Activated CD8-positive, alpha-beta memory T cell treated with anti-CD3 and anti-CD28 coated beads for 24 hours (primary cell): ENCODE results near the gene TMEM132D.

Source experiments
- DNase-seq: peaks from one replicate; pipeline ENCODE4 v3.0.0-alpha.2; 2020

TMEM132D gene

DNA sequence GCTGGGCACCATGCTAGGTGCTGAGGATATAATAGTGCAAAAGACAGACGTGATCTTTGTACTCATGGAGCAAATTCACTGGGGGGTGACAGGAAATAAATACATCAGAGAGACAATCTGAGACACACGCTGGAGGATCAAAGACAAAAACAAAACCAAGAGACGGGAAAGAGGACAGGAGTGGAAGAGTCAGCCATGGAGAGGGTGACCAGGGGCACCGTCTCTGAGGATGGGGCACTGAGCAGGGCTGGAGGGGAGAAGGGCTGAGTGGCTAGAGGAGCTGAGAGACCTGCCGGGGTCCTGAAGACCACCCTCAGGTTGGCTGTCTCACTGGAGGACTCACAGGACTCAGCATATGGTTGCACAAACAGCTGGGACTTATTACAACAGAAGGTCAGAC lies 81.9 kb downstream of the TMEM132D start:
- no peak for DNase-seq

DNA sequence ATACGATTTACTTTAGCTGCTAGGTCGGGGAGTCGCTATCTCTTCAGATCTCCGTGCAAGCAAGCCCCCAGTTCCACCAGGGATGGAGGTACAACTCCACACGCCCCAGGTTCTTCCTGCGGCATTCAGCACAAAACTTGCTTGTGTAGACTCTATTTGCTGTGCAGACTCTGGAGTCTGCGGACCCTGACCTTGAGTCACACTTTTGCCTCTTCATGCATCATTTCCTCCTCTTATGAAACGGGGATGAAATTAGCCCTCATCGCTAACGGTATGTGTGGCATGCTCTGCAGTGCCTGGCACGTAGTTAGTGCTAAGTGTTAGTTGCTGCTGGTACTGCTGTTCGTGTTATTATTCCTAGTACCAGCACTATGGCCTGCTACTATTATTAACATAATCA lies 84.4 kb downstream of the TMEM132D start:
- DNase-seq, result no peak

- no peak for DNase-seq
Observed at GRCh38 chr12:129815846-129816245, 88.0 kb downstream of the TMEM132D start.

DNA sequence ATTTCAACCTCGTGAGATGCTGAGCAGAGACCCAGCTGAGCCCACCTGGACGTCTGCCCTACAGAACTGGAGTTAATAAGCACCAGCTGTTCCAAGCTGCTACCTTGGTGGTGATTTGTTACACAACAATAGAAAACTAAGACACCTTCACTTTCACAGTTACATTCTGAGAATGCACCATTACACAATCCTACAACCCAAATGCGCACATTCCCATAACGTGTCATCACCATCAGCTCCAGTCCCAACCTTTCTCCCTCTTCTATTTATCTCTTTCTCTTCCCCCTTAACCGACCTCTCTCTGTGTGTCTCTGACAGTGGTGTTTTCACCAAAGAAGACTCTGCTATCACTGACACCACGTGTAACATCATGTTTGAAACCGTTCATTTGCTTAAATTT lies 91.9 kb downstream of the TMEM132D start:
- DNase-seq, result no peak

DNA sequence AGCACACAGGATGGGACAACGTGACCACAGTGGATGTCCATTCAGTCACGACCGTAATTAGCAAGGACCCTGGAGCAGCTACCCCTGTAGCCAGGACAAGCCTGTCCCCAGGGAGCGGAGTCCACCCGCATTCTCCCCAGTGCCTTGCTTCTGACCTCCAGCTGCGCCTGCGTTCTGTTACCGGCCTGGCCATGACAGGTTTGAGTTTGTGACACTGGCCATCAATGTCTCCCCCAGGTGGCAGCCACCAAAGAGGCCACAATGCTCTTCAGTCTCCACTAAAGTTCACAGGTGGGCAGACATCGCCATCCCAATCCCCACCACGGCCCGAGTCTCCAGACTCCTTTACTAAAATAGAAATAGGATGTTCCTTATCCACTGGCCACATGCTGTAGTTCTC lies 96.7 kb downstream of the TMEM132D start:
- no peak for DNase-seq

DNA sequence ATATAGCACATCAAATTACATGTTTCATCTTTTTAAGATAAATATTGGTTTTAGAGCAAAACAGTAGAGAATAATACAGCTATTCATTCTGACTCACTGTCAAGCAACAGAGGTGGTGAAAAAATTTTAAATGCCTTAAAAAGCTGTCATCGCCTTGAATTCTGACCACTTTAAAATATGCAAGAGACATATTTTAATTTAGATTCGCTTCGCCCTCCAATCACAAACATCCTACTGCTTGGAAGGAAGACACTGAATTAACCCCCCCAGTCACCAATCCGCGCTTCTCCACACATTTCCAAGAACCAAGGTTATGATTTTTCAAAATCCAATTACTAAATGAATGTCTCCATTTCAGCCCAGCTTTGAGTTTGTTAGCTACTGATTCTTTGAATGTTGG lies 112.4 kb downstream of the TMEM132D start:
- no peak for DNase-seq

- DNase-seq, result no peak
Observed at GRCh38 chr12:129790930-129791329, 112.9 kb downstream of the TMEM132D start.

- no peak for DNase-seq
Observed at GRCh38 chr12:129790331-129790730, 113.5 kb downstream of the TMEM132D start.

GRCh38 chr12:129789921-129790320 lies 113.9 kb downstream of the TMEM132D start:
- no peak for DNase-seq

- DNase-seq, result no peak
Observed at GRCh38 chr12:129788506-129789084, 115.2 kb downstream of the TMEM132D start.

- DNase-seq, result no peak
Observed at GRCh38 chr12:129779989-129780388, 123.8 kb downstream of the TMEM132D start.

- DNase-seq, result no peak
Observed at GRCh38 chr12:129779033-129779432, 124.8 kb downstream of the TMEM132D start.

- no peak for DNase-seq
Observed at GRCh38 chr12:129776977-129777667, 126.7 kb downstream of the TMEM132D start.

- DNase-seq, result no peak
Observed at GRCh38 chr12:129772501-129773493, 131.0 kb downstream of the TMEM132D start.

DNA sequence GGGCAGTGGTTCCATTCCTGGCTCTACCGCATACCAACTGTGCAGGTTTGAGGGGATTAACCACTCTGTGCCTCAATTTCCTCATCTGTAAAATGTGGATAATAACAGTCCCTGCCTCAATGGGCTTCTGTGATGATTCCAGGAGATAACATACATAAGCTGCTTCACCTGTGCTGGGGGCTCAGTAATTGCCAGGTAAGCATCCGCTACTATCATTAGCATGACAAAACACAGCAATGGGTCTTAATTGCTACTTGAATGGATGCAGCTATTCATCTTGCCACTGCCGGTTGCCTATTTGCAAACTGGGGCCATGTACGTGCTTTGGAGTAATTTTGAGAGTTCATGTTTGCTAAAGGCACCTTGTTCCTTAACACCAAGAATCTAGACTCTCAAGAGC lies 132.6 kb downstream of the TMEM132D start:
- no peak for DNase-seq

DNA sequence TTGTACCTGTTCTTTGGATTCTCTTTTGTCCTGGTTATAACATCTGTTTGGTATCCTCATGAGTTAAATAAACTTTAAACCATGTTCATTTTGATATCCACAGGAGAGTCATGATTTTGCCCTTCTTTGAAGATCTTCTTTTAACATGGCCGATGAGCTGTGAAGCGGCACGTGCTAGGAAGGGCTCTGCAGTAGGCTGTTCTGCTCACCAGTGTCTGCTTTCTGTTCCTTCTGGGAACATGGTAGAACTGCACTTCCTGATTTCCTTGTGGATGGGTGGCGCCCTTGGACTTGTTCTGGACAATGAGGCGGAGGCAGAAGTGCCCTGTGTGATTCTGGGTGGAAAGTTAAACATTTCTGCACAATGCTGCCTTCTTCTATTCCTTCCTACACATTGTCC lies 138.1 kb downstream of the TMEM132D start:
- no peak for DNase-seq

DNA sequence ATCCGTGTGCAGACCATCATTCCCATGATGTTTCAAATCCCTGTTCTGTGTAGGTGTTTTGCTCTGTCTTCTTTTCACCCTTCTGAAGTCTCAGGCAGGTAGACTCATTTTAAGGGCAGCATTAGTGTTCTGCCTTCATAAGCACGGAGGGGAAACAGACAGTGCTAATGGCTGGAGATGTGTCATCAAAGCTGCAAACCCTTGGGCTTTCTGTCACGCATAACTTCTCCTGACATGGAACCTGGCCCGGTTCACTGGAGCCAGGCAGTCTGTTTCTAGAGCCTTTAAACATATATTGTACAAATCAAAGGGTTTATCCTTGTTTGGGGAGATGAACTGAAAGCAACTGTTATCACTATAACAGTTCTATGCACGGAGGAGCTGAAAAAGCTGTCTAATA lies 141.4 kb downstream of the TMEM132D start:
- DNase-seq, result no peak

DNA sequence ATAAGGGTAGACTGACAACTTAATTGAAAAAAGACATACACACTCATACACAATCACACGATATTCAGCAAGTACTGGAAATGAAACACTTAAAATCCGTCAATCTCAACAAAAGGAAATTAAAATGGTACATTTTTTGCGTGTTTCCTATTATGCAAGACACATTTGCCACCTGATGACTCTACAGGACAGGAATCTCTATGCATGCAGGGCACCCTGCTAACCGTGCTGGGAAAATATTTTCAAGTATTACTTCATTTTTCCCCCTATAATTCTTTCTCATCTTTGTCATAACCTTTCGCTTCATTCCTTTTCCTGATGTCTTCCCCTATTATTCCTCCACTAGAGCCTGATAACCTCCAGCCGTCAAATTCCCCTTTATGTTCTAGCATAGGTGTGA lies 150.2 kb downstream of the TMEM132D start:
- no peak for DNase-seq

DNA sequence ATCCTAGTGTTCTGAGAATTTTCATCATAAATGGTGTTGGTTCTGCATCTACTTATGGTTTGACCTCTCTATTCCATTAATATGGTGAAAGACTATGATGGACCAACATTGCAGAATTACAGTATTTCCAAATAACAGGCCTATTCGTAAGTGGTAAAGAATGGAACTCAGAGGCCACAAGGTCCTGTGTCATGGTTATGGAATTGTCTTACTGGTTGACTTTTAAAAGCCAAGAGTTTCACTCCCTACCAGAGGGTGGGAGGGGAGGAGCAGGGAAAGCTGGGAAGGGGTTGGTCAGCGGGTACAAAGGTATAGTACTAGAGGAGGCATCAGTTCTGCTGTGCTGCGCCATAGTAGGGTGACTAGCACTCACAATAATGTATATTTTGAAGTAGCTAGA lies 153.4 kb downstream of the TMEM132D start:
- no peak for DNase-seq

DNA sequence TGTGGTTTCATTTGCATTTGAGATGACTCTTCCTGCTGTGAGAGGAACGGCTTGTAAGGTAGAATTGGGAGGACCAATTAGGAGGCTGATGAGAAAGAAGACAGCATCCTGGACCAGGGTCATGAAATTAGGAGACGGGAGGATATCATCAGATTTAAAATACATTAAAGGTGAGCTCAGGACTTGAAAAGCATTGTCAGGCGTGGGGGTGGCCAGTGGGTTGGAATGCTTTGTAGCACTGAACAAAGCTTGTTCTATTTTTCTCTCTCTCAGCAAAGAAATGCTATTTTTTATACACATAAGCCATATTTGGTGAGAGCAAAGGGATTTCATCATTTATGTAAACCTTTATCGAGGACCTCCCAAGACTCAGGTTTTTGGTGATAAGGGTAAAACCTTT lies 157.5 kb downstream of the TMEM132D start:
- no peak for DNase-seq

DNA sequence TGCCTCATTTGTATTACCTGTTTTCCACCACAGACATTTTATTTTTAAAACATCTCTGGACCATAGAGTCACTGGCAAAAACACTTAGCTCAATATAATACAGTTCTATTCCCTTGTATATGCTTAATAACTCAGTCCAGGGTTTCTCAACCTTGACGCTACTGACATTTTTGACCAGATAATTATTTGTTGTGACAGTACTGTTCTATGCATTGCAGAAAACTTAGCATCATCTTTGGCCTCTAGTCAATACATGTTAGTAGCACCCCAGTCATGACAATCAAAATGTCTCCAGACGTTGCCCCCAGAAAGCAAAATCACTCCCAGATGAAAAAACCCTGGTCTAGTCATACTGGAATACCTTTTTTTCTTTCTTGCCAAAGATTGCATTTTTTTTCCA lies 174.7 kb downstream of the TMEM132D start:
- no peak for DNase-seq

DNA sequence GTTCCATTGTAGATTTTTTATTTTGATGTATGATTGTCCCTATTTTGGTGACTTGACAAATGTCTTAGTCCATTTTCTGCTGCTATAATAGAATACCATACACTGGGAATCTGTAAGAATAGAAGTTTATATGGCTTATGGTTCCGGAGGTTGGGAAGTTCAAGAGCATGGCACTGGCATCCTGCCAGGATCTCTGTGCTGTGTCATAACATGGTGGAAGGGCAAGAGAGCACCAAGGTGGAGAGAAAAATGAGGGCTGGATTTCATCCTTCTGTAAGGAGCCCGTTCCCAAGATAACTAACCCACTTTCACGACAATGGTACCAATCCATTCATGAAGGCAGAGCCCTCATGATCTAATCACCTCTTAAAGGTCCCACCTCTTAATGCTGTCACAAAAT lies 176.7 kb downstream of the TMEM132D start:
- no peak for DNase-seq

DNA sequence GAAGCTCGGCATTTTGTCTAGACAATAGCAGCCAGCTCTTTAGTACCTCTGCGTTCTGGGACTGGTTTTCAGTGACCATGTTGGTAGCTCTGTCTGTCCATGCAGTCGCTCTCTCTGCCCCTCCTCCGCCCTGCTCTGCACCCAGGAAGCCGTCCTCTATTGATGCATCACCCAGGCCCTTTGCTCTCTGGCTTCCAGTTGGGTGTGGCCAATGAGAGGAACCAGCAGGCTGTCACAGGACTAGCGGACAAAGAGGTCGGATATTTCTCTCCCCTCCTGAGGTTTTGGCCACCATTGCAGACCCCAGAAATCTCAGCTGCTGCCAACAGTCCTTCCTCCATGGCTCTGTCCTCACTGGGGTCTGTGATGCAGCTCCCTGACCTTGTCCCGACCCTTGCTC lies 180.6 kb downstream of the TMEM132D start:
- DNase-seq, result no peak

GRCh38 chr12:129720618-129721017 lies 183.2 kb downstream of the TMEM132D start:
- no peak for DNase-seq
